Activated CD4-positive, alpha-beta T cell treated with anti-CD3 and anti-CD28 coated beads for 24 hours (primary cell): ENCODE measurements around the gene OR51L1.
"Not testable (repeated sequence)": the region's sequence is repeated elsewhere in the genome, so short reads cannot be mapped to it uniquely, and the experiment has no call there.

Experiments
- DNase-seq, 2 donors: peaks; one replicate each; pipeline ENCODE4 v3.0.0-alpha.2; 2020; ENCODE audit warnings: low read depth in 2 of 2

OR51L1 gene

GRCh38 chr11:4994551-4994950, at the start of gene OR51L1:
Gene OR51L1 (plus strand): TSS chr11:4994851. CDS start chr11:4998983, 4,132 bp downstream.
- no peak for DNase-seq

- DNase-seq, result no peak
Observed at GRCh38 chr11:4947505-4947904, 47.1 kb upstream of the OR51L1 start, which contains the start of gene OR51A4. Gene OR51A4 (minus strand): TSS chr11:4947605. CDS start chr11:4947100, 505 bp downstream.

- not testable (repeated sequence) for DNase-seq
Observed at GRCh38 chr11:4955613-4956012, 39.0 kb upstream of the OR51L1 start, which contains the start of gene OR51A2. Gene OR51A2 (minus strand): TSS chr11:4955713. CDS start chr11:4955713, 0 bp downstream.

GRCh38 chr11:4957396-4957795, 37.3 kb upstream of the OR51L1 start:
- no peak for DNase-seq

GRCh38 chr11:4960877-4961276, 33.8 kb upstream of the OR51L1 start:
- DNase-seq, result no peak

GRCh38 chr11:4962816-4963215, 31.8 kb upstream of the OR51L1 start:
- DNase-seq, result no peak

GRCh38 chr11:4975436-4975835, 19.2 kb upstream of the OR51L1 start:
- DNase-seq, result no peak

GRCh38 chr11:4979036-4979435, 15.6 kb upstream of the OR51L1 start:
- no peak for DNase-seq

GRCh38 chr11:4982678-4983077, 12.0 kb upstream of the OR51L1 start:
- no peak for DNase-seq

GRCh38 chr11:4983841-4984240, 10.8 kb upstream of the OR51L1 start:
- DNase-seq, result no peak

- no peak for DNase-seq
Observed at GRCh38 chr11:4991060-4991459, 3.6 kb upstream of the OR51L1 start.

GRCh38 chr11:5004424-5005274, 10.0 kb downstream of the OR51L1 start:
- DNase-seq, result peak in 1 of 2 donors; percentile 4

- DNase-seq, result no peak
Observed at GRCh38 chr11:5007561-5007960, 12.9 kb downstream of the OR51L1 start.

- DNase-seq, result no peak
Observed at GRCh38 chr11:5011254-5011653, 16.6 kb downstream of the OR51L1 start.

- DNase-seq, result no peak
Observed at GRCh38 chr11:5013012-5013411, 18.4 kb downstream of the OR51L1 start.

- no peak for DNase-seq
Observed at GRCh38 chr11:5021996-5022395, 27.3 kb downstream of the OR51L1 start.

GRCh38 chr11:5036669-5037068, 42.0 kb downstream of the OR51L1 start:
- no peak for DNase-seq

- no peak for DNase-seq
Observed at GRCh38 chr11:5037926-5038325, 43.3 kb downstream of the OR51L1 start.

GRCh38 chr11:5038341-5038740, 43.7 kb downstream of the OR51L1 start:
- no peak for DNase-seq

- no peak for DNase-seq
Observed at GRCh38 chr11:5040876-5041275, 46.2 kb downstream of the OR51L1 start.

GRCh38 chr11:5042091-5042490, 47.4 kb downstream of the OR51L1 start:
- DNase-seq, result no peak

GRCh38 chr11:5043380-5043779, 48.7 kb downstream of the OR51L1 start:
- DNase-seq, result no peak

- no peak for DNase-seq
Observed at GRCh38 chr11:5046226-5046625, 51.6 kb downstream of the OR51L1 start, which contains the start of gene OR52J3. Gene OR52J3 (plus strand): TSS chr11:5046526. CDS start chr11:5046526, 0 bp downstream.
